PFSK-1 (cell line): ENCODE data around the gene CENPE.

Source experiments
- FOXP2 ChIP-seq: optimal IDR thresholded peaks from 2 replicates; pipeline ENCODE3; 2011; ENCODE audit warnings: borderline replicate concordance, control low read depth, inconsistent platforms; ENCODE audit not compliant: insufficient read depth; ENCODE audit errors: extremely low read length, extremely low read depth
- POLR2AphosphoS5 ChIP-seq: IDR thresholded peaks from 2 replicates; pipeline ENCODE4 v1.6.1; 2012; ENCODE audit warnings: low read depth, mild to moderate bottlenecking, control low read depth, low read length, moderate library complexity
- SIN3A ChIP-seq: IDR thresholded peaks from 2 replicates; pipeline ENCODE4 v1.6.1; 2012; ENCODE audit warnings: mild to moderate bottlenecking, low read length, moderate library complexity, borderline replicate concordance; ENCODE audit not compliant: insufficient read depth
- TAF1 ChIP-seq: IDR thresholded peaks from 2 replicates; pipeline ENCODE4 v1.6.1; 2012; ENCODE audit warnings: low read length, control low read depth, borderline replicate concordance; ENCODE audit not compliant: insufficient read depth
- TF ChIP-seq, protein P1 (sequence below), 2 experiments: IDR thresholded peaks; 2 replicates each; pipeline versions ENCODE4 v1.6.1 to v1.8.0; 2011 to 2012; ENCODE audit warnings: low read depth in 2 of 2, low read length in 2 of 2, control low read depth in 1 of 2, inconsistent platforms in 1 of 2, mild to moderate bottlenecking in 1 of 2, moderate library complexity in 1 of 2; ENCODE audit not compliant: insufficient read depth in 1 of 2

The CENPE gene

DNA sequence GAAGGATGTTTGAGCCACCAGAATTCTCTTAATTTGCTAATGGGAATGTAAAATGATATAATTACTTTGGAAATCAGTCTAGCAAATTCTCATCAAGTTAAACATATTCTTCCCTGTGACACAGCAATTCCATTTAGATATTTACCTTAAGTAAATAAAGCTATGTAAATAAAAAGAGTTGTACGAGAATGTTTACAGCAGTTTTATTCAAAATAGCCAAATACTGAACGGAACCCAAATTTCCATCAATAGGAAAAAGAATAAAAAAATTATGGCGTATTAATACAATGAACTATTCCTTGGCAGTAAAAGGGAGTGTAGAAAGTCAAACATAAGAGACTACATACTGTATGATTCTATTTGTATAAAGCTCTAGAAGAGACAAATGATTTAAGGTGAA is 45.8 kb downstream of the CENPE start:
- TF ChIP-seq SIN3A = no peak

- TF ChIP-seq POLR2AphosphoS5 (no peak), TAF1 (no peak), SIN3A (no peak), FOXP2 (no peak)
- TF ChIP-seq, protein P1, sequence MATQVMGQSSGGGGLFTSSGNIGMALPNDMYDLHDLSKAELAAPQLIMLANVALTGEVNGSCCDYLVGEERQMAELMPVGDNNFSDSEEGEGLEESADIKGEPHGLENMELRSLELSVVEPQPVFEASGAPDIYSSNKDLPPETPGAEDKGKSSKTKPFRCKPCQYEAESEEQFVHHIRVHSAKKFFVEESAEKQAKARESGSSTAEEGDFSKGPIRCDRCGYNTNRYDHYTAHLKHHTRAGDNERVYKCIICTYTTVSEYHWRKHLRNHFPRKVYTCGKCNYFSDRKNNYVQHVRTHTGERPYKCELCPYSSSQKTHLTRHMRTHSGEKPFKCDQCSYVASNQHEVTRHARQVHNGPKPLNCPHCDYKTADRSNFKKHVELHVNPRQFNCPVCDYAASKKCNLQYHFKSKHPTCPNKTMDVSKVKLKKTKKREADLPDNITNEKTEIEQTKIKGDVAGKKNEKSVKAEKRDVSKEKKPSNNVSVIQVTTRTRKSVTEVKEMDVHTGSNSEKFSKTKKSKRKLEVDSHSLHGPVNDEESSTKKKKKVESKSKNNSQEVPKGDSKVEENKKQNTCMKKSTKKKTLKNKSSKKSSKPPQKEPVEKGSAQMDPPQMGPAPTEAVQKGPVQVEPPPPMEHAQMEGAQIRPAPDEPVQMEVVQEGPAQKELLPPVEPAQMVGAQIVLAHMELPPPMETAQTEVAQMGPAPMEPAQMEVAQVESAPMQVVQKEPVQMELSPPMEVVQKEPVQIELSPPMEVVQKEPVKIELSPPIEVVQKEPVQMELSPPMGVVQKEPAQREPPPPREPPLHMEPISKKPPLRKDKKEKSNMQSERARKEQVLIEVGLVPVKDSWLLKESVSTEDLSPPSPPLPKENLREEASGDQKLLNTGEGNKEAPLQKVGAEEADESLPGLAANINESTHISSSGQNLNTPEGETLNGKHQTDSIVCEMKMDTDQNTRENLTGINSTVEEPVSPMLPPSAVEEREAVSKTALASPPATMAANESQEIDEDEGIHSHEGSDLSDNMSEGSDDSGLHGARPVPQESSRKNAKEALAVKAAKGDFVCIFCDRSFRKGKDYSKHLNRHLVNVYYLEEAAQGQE (IDR thresholded peaks at IDR 0.05; ENCODE audit: insufficient read depth in 1 of 2, low read depth in 2 of 2, low read length in 2 of 2) = no peak
Observed at GRCh38 chr4:103150677-103151076, 47.5 kb downstream of the CENPE start.

DNA sequence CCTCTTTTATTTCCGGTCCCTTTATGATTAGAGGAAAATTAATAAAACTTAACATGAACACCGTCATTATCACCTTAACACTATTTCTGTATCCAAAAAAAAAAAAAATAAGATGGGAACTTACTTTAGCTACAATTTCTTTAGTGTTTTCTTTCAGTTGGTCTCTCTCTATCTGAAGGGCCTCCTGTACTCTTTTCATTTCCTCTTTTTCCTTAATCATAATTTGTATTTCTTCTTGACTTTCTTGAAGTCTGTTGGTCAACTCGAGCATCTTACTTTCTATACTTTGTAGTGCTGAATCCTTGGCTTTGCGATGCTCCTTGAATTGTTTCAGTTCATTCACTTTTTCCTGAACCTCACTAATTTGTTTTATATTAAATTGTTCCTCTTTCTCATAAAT is 53.2 kb downstream of the CENPE start:
- TF ChIP-seq POLR2AphosphoS5 = no peak
- TF ChIP-seq SIN3A = no peak
- TF ChIP-seq FOXP2 = no peak

- TF ChIP-seq, protein P1 (IDR thresholded peaks at IDR 0.05; ENCODE audit: insufficient read depth in 1 of 2, low read depth in 2 of 2, low read length in 2 of 2) = no peak
- no peak for TF ChIP-seq FOXP2
- no peak for TF ChIP-seq TAF1
- TF ChIP-seq SIN3A = no peak
- TF ChIP-seq POLR2AphosphoS5 = no peak
Observed at GRCh38 chr4:103137446-103137827, 60.7 kb downstream of the CENPE start.

GRCh38 chr4:103136671-103137445 is 61.3 kb downstream of the CENPE start:
- TF ChIP-seq TAF1 = no peak
- TF ChIP-seq POLR2AphosphoS5 = no peak
- TF ChIP-seq SIN3A = no peak
- no peak for TF ChIP-seq FOXP2
- TF ChIP-seq, protein P1 (IDR thresholded peaks at IDR 0.05; ENCODE audit: insufficient read depth in 1 of 2, low read depth in 2 of 2, low read length in 2 of 2) = no peak

GRCh38 chr4:103129174-103129573 is 69.0 kb downstream of the CENPE start:
- no peak for TF ChIP-seq TAF1
- no peak for TF ChIP-seq FOXP2
- no peak for TF ChIP-seq SIN3A
- TF ChIP-seq POLR2AphosphoS5 = no peak
- TF ChIP-seq, protein P1 (IDR thresholded peaks at IDR 0.05; ENCODE audit: insufficient read depth in 1 of 2, low read depth in 2 of 2, low read length in 2 of 2) = no peak
